Left kidney (tissue), 1 donor: ENCODE data around the gene OMD. TPM values are rescaled to one million over a fixed set of nuclear protein-coding genes. Genes with fewer than 3 reads are reported as not detected.

Source experiments
- polyA plus RNA-seq: library from polyadenylated mRNA; unstranded; fragments of 120-200 nt; gene quantifications from one replicate; pipeline ENCODE4 v1.2.1, GENCODE V29; 2013; ENCODE audit not compliant: insufficient read length

Gene OMD
- polyA plus RNA-seq, 1 donor = 0.62 TPM

Other genes starting within 250 kb of the OMD start
- 138 TPM for gene IARS1, start 130.8 kb downstream of the OMD start, polyA plus RNA-seq
- 60.7 TPM for gene NOL8, start 99.1 kb downstream of the OMD start, polyA plus RNA-seq
- 8.8 TPM for gene CENPP, start 98.5 kb downstream of the OMD start, polyA plus RNA-seq
- gene OGN, start 19.9 kb downstream of the OMD start, polyA plus RNA-seq = 40.2 TPM
- gene ASPN, start 58.0 kb upstream of the OMD start, polyA plus RNA-seq = 9.8 TPM
- gene ECM2, start 111.5 kb upstream of the OMD start, polyA plus RNA-seq = 14.9 TPM
- 13.7 TPM for gene IPPK, start 245.7 kb upstream of the OMD start, polyA plus RNA-seq